ELF-1 (cell line): Measurements from ENCODE around the gene QSOX1.

Experiments
- DNase-seq: peaks from one replicate; pipeline ENCODE4 v3.0.0-alpha.2; 2016; ENCODE audit warnings: low read depth, low spot score

The QSOX1 gene

GRCh38 chr1:180213401-180214170 lies 58.9 kb downstream of the QSOX1 start:
- DNase-seq, result peak; percentile 52

- no peak for DNase-seq
Measured at GRCh38 chr1:180215856-180216625, 61.4 kb downstream of the QSOX1 start.

DNA sequence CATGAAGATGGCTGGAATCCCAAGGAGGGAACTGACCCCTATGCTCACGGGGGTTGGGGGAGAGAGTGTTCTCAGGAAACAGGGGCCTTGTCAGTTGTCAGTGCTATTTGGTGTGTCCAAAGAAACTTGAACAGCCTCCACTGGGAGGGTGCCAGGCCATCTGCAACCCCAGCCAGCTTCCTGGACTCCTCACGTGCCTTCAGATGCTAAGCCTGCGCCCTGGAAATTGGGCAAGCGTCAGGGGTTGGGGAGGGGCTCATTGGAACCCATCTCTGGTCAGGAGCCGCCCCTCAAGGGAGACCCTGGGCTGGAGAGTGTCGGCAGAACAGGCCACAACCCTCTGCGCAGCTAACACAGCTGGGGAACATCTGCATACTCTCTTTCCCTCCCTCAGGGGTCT lies 62.3 kb downstream of the QSOX1 start:
- no peak for DNase-seq

GRCh38 chr1:180218806-180219765 lies 64.4 kb downstream of the QSOX1 start:
- no peak for DNase-seq

DNA sequence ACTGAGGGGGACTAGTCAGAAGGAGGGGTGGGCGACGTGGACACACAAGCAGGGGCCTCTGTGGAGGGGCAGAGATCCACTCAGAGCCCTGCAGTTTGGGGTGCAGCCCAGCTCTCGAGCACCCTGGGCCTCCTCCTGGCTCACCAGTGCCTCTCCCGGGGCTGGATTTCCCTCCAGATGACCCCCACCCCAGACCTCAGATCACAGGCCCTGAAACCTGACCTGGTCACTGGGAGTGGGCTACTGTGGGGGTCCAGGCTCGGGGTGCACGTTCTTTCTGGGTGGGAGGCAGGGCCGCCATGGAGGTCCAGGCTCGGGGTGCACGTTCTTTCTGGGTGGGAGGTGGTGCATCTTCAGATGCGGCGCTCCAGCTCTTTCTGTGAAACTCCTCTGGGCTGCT lies 65.1 kb downstream of the QSOX1 start:
- DNase-seq, result no peak

DNA sequence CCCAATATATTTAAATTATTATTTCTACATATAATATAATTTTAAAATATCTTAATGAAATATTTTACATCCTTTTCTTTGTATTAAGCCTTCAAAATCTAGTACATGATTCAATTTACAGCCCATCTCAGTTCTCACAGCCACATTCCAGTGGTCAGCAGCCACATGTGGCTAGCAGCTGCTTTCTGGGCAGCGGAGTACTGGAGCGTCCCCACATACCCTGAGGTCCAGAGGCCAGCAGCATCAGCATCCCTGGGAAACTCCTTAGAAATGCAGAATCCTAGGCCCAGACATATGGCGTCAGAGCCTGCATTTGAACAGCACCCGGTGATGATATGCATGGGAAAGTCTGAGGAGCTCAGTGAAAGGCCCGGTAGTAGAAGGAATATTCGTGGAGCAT lies 66.8 kb downstream of the QSOX1 start:
- DNase-seq, result no peak

GRCh38 chr1:180224902-180225301 lies 70.2 kb downstream of the QSOX1 start:
- no peak for DNase-seq

DNA sequence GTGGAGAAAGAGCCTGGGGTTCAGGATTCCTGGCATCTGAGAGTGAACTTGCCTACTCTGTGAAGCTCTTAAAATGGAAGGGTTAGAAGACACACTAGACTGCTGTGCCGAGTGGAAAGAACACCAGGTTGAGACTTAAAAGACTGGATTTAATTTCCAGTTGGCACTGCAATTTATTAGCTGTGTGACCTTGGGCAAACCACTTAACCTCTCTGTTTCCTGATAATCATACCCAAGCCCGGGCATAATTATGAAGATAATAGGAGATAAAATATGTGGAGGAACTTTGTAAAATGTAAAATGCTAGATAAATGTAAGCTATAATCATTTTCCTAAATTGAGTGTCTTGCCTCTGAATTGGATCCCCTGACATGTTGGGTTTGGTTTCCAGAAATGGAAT lies 70.7 kb downstream of the QSOX1 start:
- DNase-seq, result no peak

- DNase-seq, result no peak
Measured at GRCh38 chr1:180227861-180228647, 73.4 kb downstream of the QSOX1 start.

- peak; percentile 54 for DNase-seq
Measured at GRCh38 chr1:180228648-180229482, 74.2 kb downstream of the QSOX1 start.

- peak; percentile 87 for DNase-seq
Measured at GRCh38 chr1:180229483-180230415, 75.1 kb downstream of the QSOX1 start, which contains the start of gene LHX4. TSS of gene LHX4 (plus strand) at chr1:180230264. CDS start at chr1:180230530, 266 bp downstream.

- no peak for DNase-seq
Measured at GRCh38 chr1:180230416-180230790, 75.7 kb downstream of the QSOX1 start.

- peak; percentile 85 for DNase-seq
Measured at GRCh38 chr1:180230791-180231505, 76.3 kb downstream of the QSOX1 start.

GRCh38 chr1:180231506-180231921 lies 76.8 kb downstream of the QSOX1 start:
- DNase-seq, result peak; percentile 61

DNA sequence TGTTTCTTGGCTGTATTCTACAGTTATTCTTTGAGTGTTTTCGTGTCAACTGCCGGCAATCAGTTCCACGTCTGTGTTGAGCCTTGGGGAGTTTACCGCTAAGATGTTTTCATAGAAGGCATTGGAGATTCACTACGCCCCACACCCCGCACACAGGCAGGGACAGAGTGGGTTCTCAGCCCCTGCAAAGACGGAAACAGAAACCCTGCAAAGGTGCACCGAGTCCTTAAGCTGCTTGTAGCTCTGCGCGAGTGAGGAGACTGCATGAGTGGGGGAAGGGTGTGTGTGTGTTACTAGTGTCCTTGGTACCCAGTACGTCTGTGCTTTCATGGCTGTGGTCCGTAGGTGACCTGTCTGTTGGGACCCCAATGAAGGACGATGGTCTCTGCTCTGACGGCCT lies 77.3 kb downstream of the QSOX1 start:
- no peak for DNase-seq

GRCh38 chr1:180232521-180233043 lies 77.9 kb downstream of the QSOX1 start:
- no peak for DNase-seq

DNA sequence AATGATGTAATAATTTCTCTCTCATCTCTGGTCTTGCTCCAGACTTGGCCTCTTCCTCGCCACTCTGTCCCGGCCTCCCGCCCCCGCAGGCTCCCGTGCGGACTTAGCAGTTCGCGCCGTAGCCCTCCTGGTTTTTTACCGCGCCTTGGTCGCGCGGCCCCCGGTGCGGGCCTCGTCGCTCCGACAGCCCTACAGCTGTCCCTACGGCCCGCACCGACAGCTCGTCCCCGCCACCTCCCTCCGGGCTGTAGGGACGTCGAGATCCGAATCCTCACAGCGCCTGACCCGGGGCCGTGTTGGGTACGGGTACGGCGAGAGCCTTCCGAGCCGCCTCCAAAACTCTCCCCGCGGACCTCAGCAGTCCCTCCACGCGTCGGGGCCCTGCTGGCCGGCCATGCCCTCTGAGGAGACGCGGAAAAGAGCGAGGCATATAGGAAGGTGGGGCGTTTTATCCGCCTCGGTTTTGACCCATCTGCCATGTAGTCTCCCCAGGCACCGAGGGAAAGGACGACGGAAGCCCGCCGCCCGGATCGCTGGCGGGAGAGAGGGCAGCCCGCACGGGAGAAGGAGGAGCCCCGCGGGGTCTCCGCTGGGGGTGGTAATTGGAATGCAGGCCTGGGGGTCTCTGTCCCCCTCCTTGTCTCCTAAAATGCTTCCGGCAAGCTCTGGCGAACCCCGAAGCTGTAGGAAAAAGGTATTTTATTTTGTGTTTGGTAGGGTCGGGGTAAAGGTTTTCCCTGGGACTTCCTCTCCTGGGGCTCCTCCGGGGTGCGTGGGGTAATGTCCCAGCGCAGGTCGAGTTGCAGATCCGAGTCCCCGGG lies 78.7 kb downstream of the QSOX1 start:
- no peak for DNase-seq
